C4-2B (cell line): ENCODE data around the gene KRTAP5-1.

Source experiments
- CTCF ChIP-seq: fragments of 450-650 bp; conservative IDR thresholded peaks from 2 replicates; pipeline ENCODE4 v1.5.1; 2017; ENCODE audit warnings: mild to moderate bottlenecking
- ZFX ChIP-seq: fragments of 450-650 bp; IDR thresholded peaks from 2 replicates; pipeline ENCODE4 v1.6.1; 2017

GRCh38 chr11:1545432-1545831, 39.7 kb downstream of the KRTAP5-1 start:
- TF ChIP-seq CTCF (no peak), ZFX (no peak)
